ENCODE results near the gene GABBR1.
A peak's percentile ranks its signal among the peaks of the same experiment; 100 is the strongest.

Gene GABBR1

DNA sequence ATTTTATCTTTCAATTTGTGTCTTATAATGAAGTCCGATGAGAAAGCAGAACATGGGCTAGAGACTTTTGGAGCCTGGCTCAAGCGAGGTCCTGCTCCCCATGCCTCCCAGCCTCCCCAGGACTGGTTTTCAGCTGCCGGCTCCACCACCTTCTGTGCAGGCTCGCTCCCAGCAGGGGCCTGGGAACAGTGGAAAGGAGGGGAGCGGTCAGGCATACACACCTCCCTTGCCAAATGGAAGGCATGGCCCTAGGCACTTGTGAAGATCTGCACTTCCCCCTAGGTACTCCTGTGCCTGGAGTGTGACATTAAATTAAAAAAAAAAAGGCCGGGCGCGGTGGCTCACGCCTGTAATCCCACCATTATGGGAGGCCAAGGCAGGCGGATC is 19.2 kb upstream of the GABBR1 start:
- no peak for DNase-seq

DNA sequence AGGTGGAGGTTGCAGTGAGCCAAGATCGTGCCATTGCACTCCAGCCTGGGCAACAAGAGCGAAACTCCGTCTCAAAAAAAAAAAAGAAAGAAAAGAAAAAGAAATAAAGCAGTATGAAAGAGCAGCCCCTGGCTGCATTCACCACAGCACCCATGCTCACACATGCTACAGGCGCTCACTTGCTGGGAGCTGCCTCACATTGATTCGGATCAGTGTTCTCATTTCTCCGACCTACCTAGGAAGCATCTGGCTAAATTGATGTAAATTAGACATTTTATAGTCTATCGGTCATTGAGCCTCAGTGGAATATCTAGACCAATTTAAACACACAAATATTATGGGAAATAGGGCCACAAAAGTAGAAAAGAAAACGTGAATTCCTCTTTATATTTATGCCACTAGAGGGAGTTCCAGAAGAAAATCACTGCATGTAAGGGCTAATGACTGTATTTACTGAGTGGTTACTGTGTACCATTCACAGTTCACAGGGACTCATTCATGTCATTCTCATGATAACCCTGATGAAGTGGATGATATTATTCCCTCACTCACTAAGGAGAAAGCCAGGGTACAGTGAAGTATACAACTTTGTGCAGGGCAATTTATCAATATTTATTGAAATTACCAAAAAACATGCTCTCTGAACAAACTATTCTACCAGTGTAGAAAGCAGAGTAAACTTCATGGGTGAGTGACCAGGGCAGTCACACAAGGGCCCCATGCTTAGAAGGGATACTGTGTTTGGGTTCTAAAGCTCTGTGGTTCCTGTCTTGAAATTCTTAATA is 18.6 kb upstream of the GABBR1 start:
- peak; percentile 74 for DNase-seq

DNA sequence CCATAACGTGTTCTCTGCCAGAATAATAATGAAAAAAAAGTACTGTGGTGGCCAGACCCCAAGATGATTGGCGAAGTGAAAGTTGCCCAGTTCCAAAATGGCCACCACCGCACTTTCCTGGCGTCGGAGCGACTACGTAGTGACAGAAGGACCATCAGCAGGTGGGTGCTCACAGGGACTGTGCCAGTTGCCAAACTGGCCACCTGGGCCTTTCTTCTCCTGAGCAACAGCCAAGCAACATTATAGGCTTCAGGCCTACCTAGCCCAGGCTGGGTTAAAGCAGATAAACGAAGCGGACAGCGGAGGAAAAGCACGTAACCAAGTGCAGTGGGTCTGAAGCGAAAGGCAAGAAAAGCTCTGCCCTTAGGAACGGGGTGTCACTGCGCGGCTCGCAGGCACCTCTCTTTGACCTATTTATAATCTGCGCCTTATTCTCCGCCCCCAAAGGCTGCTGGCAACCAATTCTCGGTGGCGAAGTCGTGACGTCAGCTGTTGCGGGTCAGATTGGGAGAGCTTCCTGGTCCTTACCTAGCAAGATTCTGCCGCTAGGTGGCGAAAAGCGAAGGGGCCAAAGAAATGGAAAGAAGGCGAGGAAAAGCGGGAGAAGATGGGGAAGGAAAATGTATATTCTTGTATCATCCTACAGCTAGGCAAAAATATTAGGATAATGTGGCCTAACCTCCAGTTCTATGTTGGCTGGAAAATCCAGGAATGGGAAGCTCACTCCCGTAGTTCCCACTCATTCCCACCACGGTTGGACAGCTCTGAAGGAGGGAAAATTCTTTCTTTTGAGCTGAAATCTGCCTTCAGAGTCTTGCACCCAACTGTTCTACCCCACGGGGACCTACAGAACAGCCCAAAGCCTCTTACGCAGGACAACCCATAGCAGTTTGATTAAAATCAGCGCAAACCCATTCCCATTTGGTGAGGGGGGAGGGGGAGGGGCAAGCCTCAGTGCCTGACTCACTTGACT is 17.0 kb upstream of the GABBR1 start:
- peak; percentile 99 for DNase-seq

DNA sequence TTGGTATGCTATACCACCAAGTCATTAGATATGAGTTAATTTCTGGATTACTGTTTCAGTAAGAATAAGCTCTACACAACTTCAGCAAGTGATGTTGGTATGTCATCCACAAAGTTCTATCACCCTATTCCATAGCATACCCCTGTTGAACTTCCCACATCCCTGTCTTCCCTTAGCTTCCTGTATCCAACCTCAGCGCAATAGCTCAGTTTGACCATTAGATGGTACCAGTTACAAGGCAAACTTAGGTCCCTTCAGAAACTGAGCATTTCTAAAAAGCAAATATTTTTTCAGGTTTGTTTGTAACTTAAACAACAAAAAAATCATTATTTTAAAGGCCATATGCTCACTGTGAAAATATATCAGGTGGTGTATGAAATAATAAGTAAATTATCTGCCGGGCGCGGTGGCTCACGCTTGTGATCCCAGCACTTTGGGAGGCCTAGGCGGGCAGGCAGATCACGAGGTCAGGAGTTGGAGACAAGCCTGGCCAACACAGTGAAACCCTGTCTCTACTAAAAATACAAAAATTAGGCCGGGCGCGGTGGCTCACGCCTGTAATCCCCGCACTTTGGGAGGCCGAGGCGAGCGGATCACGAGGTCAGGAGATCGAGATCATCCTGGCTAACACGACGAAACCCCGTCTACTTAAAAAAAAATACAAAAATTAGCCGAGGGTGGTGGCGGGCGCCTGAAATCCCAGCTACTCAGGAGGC is 15.1 kb upstream of the GABBR1 start:
- DNase-seq, result peak; percentile 82

DNA sequence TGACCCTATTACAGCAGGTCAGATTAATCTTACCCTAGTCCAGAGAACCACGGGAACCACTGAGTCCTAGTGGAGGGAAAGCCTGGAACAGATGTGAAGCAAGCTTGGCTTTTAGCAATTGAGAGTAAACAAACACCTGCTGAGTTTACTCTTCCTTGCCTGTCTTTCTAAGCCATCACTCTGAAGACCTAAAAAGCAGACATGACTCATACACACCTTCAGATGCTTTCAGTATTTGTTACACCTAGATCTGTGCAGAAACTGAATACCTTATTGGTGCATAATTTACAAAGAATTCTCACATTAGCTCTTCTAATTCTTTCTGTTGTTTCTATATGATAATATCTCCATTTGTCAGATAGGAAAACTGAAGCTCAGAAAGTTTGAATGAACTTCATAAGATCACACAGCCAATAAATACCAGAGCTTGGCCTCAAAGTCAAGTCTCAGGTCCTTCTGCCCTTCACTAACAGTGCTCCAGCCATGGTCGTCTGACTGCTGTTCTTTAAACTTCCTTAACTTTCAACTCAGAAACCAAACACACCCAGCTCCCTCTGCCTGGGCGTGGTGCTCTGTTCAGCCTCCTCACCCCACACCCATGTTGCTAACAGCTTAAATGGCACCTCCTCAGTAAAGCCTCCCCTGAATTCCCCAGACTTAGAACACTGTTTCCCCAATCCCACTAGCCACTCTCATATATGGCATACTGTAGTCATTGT is 8.6 kb upstream of the GABBR1 start:
- DNase-seq, result peak; percentile 40

DNA sequence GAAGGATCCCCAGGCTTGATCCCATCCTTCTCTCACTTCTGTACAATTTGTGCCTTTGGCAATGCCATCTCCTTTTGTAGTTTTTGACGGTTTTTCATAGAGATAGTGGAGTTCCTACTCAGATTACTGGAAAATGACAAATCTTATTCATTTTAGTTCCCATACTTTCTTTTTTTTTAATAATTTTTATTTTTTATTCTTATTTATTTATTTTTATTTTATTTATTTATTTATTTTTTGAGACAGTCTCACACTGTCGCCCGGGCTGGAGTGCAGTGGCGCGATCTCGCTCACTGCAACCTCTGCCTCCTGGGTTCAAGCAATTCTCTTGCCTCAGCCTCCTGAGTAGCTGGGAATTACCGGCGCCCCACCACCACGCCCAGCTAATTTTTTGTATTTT is 4.3 kb upstream of the GABBR1 start:
- DNase-seq, result no peak

DNA sequence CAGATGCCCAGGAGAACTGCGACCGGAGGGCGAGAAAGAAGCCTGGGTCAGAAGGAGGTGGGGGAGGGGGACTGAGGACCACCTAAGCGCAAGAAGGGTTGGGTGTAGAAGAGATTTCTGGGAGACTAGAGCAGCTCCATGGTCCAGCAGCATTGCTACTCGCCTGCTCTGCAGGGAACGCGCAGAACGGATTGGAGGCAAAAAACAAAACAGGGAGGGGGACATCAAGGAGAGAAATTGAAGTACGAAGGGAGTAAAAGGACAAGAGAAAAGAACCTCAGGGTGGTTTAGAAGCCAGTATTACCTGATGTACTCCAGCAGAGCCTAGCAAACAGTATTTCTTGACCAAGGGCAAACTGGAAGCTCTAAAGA is 537 bp upstream of the GABBR1 start:
- DNase-seq, result peak; percentile 68

DNA sequence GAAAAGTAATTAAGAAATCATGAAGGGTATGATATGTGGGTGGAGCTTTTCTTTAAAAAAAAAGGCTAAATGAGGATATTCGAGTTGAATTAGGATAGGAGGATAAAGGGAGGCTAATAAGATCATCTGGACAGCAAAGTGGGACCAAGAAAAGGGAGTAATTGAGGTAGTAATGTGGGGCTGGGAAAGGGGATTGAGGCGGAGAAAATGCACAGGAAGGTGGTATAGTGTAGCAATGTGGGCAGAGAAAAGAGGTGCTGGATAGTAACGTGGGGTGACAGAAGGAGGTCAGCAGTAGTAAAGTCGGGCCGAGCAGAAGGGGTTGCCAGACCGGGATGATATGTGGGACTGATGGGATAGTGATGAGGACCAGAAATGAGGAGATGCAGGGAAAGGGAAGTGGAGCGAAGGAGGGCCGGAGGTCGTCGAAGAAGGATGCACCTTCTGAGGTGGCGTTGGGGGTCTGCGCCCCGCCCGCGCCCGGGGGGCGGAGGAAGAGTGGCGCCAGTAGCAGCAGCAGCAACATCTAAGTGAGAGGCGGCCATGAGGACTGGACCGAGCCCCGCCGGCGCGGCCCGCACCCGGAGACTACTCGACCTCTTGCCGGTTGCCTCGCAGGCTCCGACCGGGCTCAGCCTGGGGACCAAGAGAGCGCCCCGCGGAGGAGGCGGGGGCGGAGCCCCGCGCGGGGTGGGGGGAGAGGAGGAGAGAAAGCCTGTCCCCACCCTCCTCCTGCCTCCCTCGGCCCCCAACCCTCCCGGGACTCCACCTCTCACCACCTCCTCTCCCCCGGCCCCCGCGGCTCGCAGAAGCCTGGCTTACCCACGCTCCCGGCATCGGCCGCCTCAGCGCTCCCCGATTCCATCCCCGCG is 887 bp downstream of the GABBR1 start:
- DNase-seq, result peak; percentile 74

DNA sequence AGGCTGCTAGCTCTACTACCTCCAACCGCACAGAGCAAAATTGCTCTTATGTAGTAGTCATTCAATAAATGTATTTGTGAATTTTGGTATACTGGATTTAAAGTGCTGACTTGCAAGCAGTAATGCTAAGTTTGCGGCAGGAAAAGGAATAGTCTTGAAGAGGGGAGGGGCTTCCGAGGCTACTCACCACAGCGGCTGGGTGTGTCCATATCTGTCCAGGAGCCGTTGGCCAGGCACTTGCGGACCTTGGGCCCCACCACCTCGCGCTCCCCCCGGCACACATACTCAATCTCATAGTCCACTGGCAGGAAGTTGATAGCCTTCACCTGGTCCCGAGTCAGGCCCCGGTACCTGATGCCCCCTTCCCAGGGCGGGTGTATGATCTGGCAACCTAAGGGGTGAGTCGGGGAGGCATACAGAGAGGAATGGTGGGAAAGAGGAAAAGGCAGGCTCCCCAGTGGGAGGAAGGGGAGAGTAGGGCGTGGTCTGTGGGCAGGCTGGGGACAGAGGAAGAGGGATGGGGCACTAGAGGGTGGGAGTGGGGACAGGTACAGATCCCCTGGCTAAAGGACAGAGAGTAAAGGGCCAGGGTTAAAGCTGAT is 1.7 kb downstream of the GABBR1 start:
- DNase-seq, result no peak

DNA sequence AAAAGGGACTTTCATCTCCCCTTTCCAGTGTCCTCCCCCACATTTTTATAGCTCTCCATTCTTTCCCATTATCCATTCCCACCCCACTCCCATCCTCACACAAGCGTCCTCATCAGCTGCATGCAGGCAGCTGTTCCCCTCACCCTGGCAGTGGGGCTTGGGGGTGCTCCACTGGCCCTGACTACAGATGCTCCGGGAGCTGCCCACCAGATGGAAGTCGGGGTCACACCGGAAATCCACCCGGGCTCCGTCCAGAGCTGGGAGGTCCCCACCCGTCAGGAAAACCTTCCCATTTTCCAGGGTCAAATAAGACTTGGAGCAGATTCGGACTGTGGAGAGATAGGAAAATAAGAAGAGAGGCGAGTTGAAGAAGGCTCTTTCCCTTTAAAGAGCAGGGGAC is 2.7 kb downstream of the GABBR1 start:
- no peak for DNase-seq

DNA sequence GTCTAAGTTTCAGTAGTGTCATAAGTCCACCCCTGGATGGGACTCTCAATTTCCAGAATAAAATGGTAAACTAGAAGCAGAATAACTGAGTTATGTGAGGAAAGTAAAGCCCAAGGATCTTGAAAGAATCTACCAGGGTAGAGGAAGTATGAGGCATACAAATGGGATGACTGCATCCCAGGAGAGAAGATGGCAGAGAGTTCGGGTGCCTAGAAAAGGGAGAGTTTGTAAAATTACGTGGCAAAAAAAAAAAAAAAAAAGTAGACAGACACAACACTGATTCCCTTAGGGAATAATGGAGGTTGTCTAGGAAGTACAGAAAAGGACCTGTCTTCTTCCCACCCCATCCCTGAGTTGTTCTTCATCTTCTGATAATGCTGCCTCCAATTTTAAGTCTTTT is 3.4 kb downstream of the GABBR1 start:
- DNase-seq, result no peak

DNA sequence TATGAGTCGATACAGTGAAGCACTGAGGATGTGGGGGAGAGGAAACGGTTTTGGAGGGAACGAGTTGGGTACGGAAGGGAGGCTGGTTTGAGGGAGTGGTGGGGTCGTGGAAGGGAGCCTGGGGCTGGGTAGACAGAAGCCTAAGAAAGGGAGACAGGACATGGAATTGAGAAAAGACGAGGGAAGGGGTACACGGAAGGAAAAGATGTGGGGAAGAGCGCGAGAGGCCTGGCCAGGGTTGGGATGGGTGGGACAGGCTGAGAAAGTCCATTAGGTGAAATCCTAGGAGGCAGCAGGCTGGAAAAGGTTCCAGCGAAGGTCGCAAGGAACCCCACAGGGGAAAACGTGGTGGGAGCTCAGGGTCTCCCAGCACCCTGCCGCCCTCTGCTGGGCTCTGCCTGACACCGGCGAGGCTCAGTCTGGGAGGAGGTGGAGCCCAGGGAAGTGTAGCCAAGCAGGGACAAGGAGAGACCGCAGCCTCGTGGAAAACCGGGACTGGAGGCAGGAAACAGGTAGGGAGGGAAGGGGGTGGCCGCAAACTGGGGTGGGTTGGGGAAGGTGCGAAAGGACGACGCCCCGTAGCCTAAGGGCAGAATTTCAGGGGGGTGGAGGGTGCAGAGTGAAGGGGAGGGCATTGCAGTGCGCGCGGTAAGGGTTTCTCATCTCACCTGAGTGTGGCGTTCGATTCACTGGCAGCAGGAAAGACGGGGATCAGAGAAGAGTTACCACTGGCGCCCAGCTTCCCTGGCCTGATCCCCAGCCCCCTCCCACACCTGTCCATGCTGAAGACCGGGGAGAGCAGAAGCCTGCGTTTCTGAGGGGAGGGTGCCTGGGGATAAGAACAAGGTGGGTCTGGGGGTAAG is 4.3 kb downstream of the GABBR1 start:
- DNase-seq, result peak; percentile 94

DNA sequence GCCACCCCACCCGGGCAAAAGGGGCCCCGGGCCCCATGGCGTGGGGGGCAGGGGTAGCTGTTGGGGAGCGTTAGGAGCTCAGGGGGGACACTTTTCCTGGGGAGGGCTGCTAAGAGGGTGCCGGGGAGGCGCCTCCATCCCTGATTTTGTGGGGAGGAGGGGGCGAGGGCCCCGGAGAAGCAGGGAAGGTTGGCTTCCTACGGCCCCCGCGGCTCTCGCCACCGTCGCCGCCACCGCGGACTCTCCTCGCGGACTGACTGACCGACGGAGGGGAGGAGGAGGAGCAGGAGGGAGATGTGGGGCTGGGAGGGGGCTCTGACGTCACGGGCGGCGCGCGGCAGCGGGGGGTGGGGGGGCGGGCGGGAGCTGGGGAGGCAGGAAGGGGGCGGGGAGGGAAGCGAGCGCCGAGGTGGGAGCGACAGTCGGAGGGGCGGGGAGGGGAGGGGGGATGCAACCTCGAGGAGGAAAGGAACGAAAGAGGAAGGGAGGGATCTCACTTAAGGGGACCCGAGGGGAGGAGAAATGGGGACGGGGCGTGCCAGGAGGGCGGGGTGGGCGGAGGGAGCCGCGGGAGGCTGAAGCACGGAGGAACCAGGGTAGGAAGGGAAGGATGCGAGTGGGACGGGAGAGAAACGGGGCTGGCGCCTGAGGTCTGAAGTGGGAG is 5.1 kb downstream of the GABBR1 start:
- peak; percentile 90 for DNase-seq

DNA sequence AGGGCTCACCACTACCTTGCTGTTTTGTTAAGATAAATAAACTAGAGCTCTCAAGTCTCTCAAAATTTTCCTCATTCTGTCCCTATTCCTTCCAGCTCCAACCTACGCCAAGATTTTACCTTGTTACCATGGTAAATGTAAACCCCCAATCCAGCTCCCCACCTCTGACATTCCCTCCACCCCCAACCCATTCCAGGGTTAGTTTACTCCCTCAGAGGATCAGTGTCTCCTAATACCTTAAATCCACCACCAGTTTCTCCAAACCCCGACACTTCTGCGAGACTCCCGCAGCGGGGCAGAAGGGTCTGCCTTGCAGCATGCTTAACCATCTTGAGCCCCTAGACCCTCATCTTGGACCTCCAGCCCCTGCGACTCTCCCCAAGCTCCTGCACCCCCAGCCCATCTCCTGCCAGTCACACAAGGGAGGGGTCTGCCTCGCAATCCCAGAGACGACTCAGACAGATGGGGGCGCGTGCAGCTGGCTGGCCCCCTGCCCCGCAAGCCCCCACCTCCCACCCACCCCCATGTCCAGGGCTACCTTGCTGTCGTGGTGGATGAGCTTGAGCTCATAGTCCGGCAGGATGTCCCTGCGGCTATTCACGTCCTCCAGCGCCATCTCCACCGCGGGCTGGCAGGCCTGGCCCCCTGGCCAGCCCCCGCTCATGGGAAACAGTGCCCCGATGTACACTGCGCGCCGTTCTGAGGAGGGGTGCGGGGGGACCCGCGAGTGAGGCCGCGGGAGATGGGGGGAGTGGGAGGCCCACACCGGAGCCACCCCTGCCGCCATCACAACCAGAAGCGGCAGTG is 5.8 kb downstream of the GABBR1 start:
- DNase-seq, result no peak

DNA sequence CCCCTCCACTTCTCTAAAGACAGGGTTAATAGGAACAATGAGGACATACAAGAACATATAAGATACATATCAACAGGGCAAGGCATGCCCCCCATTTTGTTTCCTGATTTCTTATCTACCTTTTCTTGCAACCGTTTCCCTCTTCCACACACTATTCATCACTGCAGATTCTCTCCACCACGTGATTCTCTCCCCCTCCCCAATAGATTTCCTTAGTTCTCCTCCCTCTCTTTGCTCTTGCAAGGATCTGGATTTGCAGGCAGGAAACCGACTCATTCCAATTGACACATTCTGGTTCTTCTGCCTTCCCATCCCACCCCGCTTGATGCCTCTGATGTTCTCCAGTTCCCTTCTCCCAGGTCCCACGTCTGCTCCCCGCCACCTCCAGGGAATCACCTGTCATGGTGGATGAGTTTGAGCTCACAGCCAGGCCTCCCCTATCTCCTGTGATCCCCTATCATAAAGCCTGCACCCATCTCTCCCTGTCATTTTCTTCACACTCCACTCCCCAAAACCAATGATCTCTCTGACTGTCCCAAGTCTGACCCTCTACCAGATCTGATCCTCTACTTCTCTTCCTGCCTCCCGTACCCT is 7.5 kb downstream of the GABBR1 start:
- DNase-seq, result no peak

DNA sequence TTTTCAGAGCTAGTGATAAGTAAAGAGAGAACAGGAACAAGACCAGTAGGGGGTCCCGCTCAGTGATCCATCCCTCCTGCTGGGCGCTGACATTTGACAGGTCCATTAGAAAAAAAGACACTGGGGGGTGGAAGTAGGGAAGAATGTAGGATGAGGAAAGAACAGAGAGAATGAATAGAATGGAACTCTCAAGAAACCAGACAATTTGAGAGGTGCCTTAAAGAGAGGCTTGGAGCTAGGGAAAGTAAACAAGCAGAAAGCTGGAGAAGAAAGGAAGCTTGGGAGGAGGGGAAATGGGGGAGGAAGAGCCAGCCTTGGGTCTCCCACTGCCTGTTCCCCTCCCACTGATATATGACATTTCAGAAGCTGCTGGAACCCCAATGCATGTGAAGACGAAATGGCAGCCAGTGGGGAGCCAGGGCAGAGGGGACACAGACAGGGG is 8.4 kb downstream of the GABBR1 start:
- DNase-seq, result no peak

DNA sequence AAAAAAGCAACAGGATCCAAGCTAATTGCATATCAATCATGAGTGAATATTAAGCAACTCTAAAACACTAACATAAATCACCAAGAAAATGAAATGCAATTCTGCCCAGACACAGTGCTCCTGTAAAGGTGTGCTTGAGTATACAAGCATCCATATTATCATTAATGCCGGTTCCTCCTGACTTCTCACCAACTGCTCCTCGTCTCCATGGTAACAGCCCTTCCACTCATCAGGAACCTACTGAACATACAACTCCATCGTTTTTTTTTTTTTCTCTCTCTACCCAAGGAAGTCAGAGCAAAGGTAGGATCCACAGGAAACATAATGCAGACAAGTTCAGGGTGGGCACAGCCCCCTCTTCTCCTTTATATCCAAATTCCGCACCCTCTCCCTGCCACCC is 12.4 kb downstream of the GABBR1 start:
- peak; percentile 64 for DNase-seq

DNA sequence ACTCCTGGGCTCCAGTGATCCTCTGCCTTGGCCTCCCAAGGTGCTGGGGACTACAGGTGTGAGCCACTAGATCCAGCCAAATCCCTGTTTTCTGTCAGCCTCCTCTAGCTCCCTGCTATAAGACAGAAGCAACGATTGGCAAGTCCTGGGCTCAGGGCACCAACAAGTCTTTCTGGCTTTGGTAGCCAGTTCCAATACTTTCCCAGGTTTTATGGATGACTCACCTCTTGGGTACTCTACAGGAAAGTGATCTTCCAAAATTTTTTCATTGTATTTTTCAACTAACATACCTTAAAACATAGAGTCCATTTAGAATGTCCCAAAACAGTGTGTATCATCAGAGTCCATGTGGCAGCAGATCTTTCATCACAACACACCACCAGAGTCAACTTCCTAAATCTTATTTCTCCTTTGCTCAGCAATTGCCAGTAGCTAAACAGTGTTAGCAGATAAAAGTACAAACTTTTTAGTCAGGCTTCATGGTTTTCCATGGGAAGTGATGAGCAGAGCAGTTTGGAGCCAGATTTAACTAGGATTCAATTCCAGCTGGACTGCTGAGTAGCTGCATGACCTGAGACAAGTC is 13.3 kb downstream of the GABBR1 start:
- no peak for DNase-seq

Measured in DMS53 (cell line).